C4-2B (cell line): ENCODE results near the gene SARS2.

ENCODE experiments used
- CTCF ChIP-seq: fragments of 450-650 bp; conservative IDR thresholded peaks from 2 replicates; pipeline ENCODE4 v1.5.1; 2017; ENCODE audit warnings: mild to moderate bottlenecking
- ZFX ChIP-seq: fragments of 450-650 bp; IDR thresholded peaks from 2 replicates; pipeline ENCODE4 v1.6.1; 2017

GRCh38 chr19:38971672-38972071 lies 41.1 kb upstream of the SARS2 start:
- TF ChIP-seq CTCF (no peak), ZFX (no peak)
